Stimulated activated CD4-positive, alpha-beta T cell treated with anti-CD3 and anti-CD28 coated beads, Interleukin-15, amount 100 ng/mL, for 48 hours (primary cell): ENCODE results near the gene KRTAP6-3.

ENCODE experiments used
- DNase-seq, 2 donors: peaks; one replicate each; pipeline ENCODE4 v3.0.0-alpha.2; 2020; ENCODE audit warnings: low read depth in 2 of 2

Gene KRTAP6-3, protein sequence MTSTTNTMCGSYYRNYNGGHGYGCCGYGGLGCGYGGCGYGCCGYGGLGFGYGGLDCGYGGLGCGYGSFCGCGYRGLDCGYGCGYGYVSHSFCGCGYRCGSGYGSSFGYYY

DNA sequence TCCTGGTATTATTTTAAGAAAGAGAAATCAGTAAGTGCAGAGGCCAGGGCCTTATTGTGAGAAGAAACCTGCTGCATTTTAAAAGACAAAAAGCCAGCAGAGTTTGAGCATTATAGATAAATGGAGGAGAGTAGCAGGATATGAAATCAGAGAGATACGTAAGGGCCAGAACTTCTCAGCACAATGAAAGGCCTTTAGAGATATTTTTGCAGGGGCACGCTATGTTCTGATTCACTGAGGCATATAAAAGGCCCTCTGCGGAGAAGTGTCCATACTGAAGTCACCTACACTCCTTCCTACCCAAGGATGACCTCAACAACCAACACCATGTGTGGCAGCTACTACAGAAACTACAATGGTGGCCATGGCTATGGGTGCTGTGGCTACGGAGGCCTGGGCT lies at the start of gene KRTAP6-3:
KRTAP6-3 (plus strand) TSS at position 301 of the 400 bp plus-strand sequence; CDS start at position 307, 6 bp downstream.
- no peak for DNase-seq

GRCh38 chr21:30552782-30553181 lies 39.5 kb upstream of the KRTAP6-3 start:
- DNase-seq, result no peak

DNA sequence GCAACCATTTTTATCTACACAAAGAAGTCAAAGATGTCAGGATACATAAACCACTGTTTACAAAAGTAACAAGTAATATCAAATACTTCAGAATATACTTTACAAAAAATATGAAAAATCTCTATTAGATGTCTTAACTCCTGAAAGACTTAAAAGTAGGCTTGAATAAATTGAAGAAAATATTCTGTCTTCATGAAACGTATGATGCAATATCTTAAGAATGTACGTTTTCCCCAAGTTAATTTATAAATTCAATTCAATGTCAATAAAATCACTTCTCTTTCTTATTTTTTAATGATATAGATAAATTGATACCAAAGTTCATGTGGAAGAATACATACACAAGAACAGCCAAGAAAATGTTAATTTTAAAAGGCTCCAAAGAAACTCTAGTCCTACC lies 37.1 kb upstream of the KRTAP6-3 start:
- DNase-seq, result no peak

DNA sequence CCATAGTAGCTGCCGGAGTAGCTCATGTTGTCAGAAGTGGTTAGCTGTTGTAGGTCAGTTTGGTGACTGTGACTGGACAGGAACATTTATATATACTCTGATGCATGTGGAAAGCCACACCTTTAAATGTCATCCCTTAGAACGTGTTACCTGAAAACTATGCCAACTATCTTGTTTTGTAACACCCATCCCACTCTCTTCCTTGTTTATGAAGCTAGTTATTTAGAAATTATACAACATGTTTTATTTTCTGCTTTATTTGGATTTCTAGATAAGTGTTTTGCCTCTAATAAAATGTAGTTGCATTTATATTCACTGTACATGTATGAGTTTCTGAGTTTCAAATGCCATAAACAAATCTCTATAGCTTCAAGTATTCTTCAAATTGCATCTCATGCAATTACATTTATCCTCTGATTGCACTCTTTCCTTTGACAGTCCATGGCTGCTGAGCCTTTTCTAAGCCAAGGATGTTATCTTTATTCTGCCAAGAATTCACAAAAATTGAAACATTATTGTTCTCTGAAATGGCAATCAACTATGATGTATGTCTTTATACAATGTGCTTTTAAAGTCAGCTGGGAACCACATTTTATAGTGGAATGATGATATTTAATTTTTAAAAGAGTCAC lies 30.9 kb upstream of the KRTAP6-3 start, which contains the start of gene KRTAP19-7:
KRTAP19-7 (minus strand) TSS at position 51 of the 632 bp plus-strand sequence; CDS start at position 26, 25 bp downstream.
- DNase-seq, result no peak

- DNase-seq, result no peak
Measured at GRCh38 chr21:30561957-30562356, 30.3 kb upstream of the KRTAP6-3 start.

DNA sequence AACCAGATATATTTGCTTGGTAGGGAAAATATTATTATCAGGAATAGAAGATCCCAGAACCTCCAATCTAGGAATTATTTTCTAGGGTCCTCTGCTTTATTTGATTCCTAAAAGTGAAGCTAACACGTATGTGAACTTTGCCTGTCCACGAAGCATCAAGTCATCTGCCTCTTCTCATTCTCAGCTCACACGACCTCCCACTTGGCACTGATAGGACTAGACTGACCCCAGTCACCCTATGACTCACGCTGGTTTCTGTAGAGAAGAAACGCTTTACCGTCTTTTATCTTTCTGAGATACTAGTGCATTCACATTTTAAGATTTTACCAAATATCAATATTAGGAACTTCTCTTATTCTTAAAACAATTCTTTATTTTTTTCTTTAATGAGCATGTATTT lies 29.2 kb upstream of the KRTAP6-3 start:
- no peak for DNase-seq

DNA sequence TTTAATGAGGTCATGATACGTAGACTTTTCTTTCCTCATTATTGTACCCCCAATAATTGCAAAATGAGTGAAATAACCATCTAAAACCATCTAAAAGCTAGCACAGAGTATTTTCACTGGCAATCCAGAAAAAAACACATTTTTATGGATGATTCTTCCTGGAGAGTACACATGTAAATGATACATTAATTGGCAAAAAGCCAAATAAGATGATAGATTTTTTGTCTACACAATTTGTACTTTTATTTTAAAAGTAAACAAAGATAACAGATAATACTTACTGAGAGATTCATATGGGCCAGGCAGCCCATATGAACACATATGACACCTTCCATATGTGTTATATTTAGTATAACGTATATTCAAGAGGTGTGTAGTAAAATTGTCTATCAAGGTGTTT lies 28.6 kb upstream of the KRTAP6-3 start:
- DNase-seq, result no peak

DNA sequence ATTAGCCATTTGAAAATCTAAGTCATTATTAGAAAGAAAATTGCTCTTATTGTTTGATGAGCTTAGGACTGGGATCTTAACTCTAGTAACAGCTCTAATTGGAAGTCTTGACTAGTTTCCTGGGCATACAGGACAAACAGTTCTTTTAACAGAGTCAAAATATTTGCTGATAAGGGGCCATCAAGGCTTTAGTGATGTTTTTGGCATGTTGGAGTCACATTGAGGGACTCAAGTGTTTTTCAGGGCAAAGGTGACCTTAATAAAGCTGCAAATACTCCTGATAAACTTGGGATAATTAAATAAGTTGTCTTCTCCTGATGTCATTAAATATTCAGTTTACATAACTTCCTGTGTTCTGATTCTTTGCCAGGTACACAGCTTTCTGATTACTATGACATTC lies 24.6 kb upstream of the KRTAP6-3 start:
- DNase-seq, result no peak

DNA sequence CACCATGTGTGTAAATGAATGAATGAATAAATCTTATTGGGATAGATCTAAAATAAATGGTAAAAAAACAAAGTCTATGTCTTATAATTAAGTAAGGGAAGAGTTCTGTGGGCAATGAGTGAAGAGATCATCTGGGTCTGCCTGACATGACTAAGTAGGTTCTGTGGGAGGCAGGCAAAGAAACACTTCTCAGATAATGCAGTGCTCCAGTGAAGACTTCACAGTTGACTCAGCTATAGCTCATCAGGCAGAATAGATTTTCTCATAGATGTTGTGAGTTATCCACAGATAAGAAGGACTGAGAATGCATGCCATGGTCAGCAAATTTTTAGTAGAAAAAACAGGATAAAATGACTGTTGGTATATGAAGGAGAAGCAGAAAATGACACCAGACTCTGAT lies 14.5 kb upstream of the KRTAP6-3 start:
- no peak for DNase-seq

DNA sequence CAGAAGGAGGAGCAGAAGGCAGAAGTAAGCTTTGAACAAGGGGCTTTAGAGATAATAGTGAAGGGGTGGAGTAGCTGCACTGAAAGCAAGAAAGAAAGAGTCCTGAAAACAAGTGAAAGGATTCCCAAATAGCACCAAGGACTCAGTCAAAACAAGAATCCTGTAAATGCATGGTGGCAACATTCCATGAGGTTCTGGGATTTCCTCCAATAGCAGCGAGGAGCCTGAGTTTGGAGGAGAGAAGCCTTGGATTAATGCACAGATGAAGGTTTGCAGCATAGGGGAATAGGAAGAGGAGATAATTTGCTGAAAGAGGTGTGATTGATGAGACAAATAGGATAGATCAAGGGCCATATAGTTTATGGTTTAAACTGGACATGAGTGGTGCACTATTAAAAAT lies 12.9 kb upstream of the KRTAP6-3 start:
- no peak for DNase-seq

- no peak for DNase-seq
Measured at GRCh38 chr21:30580132-30580531, 12.1 kb upstream of the KRTAP6-3 start.

- DNase-seq, result no peak
Measured at GRCh38 chr21:30582870-30583269, 9.4 kb upstream of the KRTAP6-3 start.

DNA sequence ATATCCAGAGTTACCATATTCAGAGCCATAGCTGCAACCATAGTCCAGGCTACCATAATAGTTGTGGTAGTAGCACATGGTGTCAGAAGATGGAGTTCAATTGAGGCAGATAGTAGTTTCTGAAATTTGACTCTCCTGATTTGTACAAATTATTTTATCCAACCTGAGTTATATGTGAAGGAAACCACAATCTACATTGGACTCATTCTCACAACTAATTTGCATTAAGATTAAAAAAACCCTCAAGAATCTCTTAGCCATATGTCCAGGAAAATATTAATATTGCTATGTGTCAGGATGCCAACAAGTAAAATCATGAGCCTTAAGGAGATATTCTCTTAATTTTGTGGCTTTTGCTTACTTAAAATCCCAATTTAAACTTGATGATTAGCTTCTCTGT lies 1.9 kb upstream of the KRTAP6-3 start, which contains the start of gene KRTAP22-2:
KRTAP22-2 (minus strand) TSS at position 101 of the 400 bp plus-strand sequence.
- no peak for DNase-seq

DNA sequence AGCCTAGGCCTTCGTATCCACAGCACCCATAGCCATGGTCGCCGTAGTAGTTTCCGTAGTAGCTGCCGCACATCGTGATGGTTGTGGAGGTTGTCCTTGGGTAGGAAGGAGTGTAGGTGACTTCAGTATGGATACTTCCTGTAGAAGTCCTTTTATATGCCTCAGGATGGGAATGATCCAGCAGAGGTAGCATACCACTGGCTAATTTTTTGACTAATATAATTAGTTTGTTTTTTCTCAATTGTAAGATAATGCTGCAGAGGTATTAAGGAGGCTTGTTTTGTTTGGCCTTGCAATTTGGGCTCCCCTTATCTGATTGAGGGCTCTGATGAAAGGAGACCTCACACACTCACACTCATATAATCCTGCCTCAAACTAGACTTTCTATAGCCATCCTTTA lies 6.6 kb downstream of the KRTAP6-3 start, which contains the start of gene KRTAP6-2:
KRTAP6-2 (minus strand) TSS at position 101 of the 400 bp plus-strand sequence; CDS start at position 73, 28 bp downstream.
- no peak for DNase-seq

- no peak for DNase-seq
Measured at GRCh38 chr21:30600787-30601186, 8.5 kb downstream of the KRTAP6-3 start, which contains the start of gene KRTAP22-1. KRTAP22-1 (plus strand) TSS chr21:30601087.

DNA sequence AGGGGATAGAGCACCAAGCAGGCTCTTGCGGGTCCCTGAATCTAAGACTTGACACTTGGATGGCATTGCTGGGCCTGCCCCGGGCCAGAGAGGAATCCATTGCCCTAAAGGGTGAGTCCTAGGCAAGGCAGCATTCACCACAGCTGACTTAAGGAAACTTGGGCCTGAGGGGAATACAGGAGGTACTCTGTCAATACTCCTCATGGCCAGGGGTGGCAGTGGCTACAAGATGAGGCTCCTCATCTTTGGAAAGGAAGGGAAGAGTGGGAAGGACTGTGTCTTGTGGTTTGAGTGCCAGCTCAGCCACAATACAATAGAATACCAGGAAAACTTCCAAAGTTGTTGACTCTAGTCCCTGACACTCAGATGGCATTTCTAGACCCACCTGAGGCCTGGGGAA lies 13.7 kb downstream of the KRTAP6-3 start:
- DNase-seq, result no peak

- DNase-seq, result no peak
Measured at GRCh38 chr21:30612132-30612531, 19.9 kb downstream of the KRTAP6-3 start.

DNA sequence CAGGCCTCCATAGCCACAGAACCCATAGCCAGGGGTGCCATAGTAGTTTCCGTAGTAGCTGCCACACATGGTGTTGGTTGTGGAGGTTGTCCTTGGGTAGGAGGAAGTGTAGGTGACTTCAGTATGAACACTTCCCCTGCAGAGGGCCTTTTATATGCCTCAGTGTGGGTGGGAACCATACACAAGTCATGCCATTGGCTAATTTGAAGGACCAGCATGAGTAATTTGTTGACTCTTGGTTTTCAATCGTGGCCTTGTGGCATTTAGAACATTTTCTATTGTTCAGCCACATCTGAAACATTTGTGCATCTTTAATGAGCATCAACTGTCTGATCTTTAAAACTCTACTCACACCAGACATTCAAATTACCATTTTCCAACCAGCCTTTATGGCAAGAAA lies 21.6 kb downstream of the KRTAP6-3 start, which contains the start of gene KRTAP6-1:
KRTAP6-1 (minus strand) TSS at position 95 of the 400 bp plus-strand sequence; CDS start at position 69, 26 bp downstream.
- no peak for DNase-seq

DNA sequence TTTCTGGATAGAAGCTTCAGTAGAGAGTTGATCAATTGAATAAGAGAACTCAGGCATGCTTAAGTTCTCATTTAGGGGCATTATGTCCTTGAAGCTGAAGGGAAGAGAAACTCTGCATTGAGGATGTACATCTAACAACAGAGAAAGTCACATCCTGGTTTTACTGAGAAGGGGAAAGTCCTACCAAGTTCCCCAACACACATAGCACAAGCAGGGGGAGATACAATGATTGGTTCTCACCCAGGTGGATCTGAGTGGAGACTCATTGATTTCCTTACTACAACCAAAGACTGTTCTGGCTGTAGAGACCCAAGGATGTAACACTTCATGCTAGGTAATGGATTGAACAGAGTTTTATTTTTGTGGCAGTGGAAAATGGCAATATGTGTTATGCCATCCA lies 23.0 kb downstream of the KRTAP6-3 start:
- no peak for DNase-seq

DNA sequence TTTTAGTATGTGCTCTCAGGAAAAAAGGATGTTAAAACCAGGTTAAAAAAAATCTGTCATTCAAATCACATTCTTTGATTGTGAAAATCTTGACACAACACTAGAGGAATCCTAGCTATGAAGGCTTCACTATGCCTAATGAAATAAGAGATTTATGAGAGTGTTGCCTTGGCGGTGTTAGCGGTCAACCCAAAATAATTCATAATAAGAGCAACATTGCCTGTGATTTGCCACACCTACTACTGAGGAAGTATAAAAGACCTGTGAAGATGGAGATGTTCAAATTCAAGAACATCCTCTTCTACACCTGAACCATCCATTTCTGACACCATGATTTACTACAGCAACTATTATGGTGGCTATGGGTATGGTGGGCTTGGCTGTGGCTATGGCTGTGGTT lies 23.9 kb downstream of the KRTAP6-3 start, which contains the start of gene KRTAP20-1:
KRTAP20-1 (plus strand) TSS at position 301 of the 400 bp plus-strand sequence; CDS start at position 331, 30 bp downstream.
- DNase-seq, result no peak

DNA sequence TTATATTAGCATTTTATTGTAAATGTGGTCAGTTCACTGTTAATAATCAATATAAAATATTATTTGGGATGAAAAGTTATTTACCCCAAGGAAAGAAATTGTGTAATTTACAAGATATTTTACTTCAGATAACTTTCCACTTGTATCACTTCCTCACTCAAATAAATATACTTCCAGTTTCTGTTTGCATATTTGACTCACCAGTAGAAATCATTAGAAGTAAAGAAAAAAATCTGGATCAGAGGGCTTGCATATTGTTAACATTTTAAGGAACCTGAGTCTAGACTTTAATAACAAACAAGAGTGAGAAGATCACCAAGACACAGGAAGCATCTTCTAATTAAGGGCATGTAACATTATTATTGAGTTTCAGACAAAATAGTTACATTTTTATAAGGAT lies 27.8 kb downstream of the KRTAP6-3 start:
- DNase-seq, result no peak

DNA sequence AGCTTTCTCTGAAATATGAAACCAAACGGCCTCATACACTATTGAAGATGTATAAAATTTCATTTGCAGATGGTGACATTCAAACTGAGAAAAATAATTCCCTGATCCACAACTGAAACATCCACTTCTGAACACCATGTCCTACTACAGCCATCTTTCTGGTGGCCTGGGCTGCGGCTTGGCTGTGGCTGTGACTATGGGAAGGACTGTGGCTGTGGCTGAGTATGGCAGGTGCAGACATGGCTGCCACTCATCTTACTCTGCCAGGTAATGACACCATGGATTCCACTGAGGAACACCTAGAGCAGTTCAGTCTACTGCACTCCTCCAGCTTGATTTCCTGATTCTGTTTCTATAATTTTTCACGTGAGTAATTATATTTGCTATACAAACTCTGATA lies 28.3 kb downstream of the KRTAP6-3 start, which contains the start of gene KRTAP20-4:
KRTAP20-4 (plus strand) TSS at position 106 of the 400 bp plus-strand sequence.
- no peak for DNase-seq

DNA sequence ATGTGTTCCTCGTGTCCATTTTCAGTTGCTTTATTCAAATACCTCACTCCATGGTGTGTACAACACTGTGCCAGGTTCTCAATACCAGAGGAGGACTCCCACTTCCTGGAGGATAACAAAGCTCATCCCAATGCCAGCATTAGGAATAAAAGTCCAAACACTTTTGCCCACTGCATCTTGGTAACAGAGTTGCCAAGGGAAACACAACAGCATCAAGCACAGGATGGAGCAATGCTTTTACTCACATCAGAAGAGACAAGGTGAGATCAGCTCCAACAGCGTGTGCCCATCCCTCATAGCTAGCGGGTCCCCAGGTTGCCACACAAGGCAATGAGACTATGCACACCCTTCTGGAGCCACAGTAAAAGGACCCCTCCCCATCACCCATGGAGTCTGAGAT lies 31.1 kb downstream of the KRTAP6-3 start:
- no peak for DNase-seq
